Posterior vena cava (tissue), 2 donors: ENCODE measurements around the gene PTBP1. TPM values are rescaled to one million over a fixed set of nuclear protein-coding genes. Genes with fewer than 3 reads are reported as not detected.
"Not testable (repeated sequence)": the region's sequence is repeated elsewhere in the genome, so short reads cannot be mapped to it uniquely, and the experiment has no call there.

ENCODE experiments used
- DNase-seq: peaks from one replicate; pipeline ENCODE4 v3.0.0-alpha.2; 2020; ENCODE audit warnings: low spot score
- intact Hi-C, 2 donors: fragments of 100-400 bp; cut with DNase I; formaldehyde crosslinking; loops; one replicate each; pipeline versions ENCODE4 v1.14.1 to v1.14.2; 2022 to 2023
- total RNA-seq, 2 donors: library from RNA; stranded (reverse); fragmentation: NEBNext Ultra II Directional; extraction: Animal tissue kit (Norgen Biotek cat#: 25700); gene quantifications; one replicate each; pipeline ENCODE4 v1.2.1, GENCODE V29; 2021
- donor health status: DM: yes; HTN: yes; CAD: no.
- donor health status: DM: yes; HTN: yes; CAD: no.

The PTBP1 gene
- total RNA-seq, 2 donors from 2014 or later: 151 to 168 TPM

DNA sequence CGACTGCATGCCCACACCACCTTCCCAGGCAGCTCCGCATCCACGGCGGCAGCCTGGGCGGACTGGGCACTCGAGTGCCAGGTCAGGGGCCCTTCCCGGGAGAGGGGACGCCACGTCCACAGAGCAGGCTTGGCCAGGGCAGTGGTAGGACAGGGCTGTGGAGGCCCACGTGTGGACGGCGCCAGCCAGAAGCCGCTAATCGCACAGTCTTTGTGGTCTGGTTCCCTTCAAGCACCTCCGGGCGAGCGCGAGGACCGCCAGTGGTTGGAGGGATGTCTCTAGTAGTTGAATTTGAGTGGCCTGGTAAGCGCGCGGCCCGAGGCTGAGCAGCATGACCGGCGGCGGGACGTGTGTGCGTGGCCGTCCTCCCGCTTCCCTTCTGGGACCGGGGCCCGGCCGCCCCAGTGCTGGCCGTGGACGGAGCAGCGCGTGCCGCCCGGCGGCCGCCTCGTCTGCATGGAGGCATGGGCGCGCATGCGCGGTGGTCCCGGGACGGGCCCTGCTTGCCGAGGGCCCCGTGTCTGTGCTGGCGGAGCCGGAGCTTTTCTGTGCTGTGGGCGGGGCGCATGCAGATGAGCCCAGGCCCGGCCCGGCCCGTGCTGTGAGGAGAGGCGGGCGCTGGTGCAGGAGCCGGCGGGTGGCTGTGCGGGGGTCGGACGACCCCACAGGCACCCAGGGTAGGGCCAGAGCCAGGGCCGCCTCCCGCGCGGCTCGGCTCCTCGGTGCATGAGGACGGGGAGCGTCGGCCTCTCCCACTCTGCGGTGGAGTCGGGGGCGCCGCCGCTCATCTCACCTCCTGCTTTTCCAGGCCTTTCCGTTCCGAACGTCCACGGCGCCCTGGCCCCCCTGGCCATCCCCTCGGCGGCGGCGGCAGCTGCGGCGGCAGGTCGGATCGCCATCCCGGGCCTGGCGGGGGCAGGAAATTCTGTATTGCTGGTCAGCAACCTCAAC, 8.6 kb downstream of the PTBP1 start:
- intact Hi-C loops: no loop called here
- no peak for DNase-seq

DNA sequence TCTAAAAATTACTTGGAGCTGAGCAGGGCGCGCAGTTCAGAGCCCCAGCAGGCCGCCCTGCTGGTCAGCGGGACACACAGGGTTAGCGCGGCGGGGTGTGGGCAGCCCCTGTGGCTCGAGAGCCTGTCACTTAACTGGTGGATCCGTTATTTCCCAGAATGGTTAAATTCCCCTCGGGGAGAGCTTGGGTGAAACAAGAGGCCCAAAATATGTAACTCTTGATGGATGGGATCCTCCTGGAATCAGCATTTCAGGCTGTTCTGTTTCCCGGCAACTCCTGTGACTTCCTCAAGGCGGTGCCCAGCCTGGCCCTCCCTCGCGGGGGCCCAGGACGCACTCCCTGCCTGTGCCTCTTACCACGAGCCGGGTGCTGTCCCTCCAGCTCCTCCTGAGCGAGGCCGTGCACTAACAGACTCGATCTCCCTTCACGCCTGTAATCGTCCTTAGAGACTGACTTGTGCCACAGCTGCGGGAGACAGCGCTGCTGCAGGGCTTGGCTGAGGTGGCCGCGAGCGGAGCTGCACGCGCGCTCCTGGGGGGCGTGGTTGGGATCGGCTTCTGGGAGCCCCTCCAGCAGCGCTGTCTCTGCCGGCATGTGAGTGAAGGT, 9.7 kb downstream of the PTBP1 start:
- intact Hi-C loops: no loop called here
- no peak for DNase-seq

DNA sequence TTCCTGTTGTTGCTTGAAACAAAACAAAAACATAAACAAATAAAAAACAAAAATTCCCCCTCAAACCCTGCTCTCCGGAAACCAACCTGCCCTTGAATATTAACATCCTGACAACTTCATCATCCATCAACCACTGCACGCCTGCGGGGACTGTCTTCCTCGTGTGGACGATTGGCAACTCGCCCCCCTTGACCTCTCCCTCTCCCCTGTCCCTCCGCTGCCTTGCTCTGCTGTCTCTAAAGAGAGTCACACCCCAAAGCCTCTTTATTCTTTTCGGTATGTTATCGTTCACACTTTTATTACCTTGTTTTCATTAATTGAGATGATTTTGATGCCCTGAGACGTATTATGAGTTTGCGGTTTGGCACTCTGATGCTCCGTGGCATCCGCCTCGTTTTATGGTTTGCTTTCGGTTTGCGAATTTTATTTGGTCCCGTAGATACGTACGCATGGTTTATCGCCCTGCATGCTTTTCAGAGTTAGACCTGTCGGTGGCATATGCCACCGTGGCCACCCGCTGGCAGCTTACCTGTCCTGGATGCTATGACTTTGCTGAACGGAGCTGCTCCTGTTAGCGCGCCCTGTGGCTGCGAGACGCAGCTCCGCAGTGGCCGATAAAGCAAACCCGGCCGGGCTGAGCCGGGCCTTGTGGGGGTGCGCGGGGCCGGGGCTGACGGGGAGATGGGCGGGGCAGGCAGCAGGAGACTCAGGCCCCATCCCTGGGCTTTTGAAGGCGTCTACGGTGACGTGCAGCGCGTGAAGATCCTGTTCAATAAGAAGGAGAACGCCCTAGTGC, 10.6 kb downstream of the PTBP1 start:
- DNase-seq: no peak

DNA sequence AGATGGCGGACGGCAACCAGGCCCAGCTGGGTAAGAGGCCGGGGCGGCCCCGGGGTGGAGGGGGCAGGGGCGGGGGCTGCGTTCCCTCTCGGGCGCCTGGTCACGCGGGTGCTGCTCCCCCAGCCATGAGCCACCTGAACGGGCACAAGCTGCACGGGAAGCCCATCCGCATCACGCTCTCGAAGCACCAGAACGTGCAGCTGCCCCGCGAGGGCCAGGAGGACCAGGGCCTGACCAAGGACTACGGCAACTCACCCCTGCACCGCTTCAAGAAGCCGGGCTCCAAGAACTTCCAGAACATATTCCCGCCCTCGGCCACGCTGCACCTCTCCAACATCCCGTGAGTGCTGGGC, 11.1 kb downstream of the PTBP1 start:
- DNase-seq: no peak
- intact Hi-C loops: no loop called here

More for the DNA sequence above, 10.6 kb downstream of the PTBP1 start:
- intact Hi-C loops: no loop called here

DNA sequence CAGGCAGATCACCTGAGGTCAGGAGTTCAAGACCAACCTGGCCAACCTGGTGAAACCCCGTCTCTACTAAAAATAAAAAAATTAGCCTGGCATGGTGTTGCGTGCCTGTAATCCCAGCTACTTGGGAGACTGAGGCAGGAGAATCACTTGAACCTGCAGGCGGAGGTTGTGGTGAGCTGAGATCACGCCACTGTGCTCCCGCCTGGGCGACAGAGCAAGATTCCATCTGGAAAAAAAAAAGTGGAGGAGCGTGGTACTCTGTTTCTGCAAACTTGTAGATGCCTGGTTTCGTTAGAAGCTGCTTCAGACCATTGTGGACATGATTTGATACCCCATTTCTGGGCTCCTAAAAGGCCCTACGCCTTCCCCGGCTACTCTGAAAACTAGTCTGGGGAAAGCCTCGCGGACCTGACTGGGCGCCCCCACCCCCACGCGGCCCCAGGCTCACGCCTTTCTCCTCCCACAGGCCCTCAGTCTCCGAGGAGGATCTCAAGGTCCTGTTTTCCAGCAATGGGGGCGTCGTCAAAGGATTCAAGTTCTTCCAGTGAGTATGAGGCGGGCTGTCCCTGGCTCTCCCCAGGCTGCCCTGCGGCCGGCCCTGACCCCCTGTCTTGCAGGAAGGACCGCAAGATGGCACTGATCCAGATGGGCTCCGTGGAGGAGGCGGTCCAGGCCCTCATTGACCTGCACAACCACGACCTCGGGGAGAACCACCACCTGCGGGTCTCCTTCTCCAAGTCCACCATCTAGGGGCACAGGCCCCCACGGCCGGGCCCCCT, 13.0 kb downstream of the PTBP1 start:
- intact Hi-C loops: no loop called here
- DNase-seq: peak; percentile 80

DNA sequence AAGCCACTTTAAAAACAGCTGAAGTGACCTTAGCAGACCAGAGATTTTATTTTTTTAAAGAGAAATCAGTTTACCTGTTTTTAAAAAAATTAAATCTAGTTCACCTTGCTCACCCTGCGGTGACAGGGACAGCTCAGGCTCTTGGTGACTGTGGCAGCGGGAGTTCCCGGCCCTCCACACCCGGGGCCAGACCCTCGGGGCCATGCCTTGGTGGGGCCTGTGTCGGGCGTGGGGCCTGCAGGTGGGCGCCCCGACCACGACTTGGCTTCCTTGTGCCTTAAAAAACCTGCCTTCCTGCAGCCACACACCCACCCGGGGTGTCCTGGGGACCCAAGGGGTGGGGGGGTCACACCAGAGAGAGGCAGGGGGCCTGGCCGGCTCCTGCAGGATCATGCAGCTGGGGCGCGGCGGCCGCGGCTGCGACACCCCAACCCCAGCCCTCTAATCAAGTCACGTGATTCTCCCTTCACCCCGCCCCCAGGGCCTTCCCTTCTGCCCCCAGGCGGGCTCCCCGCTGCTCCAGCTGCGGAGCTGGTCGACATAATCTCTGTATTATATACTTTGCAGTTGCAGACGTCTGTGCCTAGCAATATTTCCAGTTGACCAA, 13.7 kb downstream of the PTBP1 start:
- intact Hi-C loops: no loop called here
- DNase-seq: peak; percentile 70

DNA sequence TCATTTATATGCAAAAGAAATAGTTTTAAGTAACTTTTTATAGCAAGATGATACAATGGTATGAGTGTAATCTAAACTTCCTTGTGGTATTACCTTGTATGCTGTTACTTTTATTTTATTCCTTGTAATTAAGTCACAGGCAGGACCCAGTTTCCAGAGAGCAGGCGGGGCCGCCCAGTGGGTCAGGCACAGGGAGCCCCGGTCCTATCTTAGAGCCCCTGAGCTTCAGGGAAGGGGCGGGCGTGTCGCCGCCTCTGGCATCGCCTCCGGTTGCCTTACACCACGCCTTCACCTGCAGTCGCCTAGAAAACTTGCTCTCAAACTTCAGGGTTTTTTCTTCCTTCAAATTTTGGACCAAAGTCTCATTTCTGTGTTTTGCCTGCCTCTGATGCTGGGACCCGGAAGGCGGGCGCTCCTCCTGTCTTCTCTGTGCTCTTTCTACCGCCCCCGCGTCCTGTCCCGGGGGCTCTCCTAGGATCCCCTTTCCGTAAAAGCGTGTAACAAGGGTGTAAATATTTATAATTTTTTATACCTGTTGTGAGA, 14.3 kb downstream of the PTBP1 start:
- DNase-seq: no peak
- intact Hi-C loops: no loop called here

DNA sequence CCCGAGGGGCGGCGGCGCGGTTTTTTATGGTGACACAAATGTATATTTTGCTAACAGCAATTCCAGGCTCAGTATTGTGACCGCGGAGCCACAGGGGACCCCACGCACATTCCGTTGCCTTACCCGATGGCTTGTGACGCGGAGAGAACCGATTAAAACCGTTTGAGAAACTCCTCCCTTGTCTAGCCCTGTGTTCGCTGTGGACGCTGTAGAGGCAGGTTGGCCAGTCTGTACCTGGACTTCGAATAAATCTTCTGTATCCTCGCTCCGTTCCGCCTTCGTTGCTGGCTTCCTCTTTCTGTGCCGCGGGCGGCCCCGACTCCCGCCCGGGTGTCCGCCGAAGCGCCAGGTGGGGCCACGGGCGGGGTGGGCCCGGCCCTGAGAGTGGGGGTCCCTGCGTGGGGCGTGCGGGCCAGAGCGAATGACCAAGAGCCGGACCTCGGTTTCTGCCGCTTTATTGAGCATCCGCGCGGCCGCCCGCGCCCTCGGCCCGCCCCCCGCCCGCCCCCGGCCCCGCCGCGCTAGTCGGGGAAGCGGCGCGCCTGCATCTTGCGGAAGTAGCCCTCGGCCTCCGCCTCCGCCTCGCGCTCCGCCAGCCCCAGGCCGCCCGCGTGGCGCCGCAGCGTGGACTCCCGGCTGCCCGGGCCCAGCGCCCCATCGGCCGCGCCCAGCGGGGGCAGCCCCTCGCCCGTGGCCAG, 14.9 kb downstream of the PTBP1 start:
- DNase-seq: no peak
- intact Hi-C loops: no loop called here

DNA sequence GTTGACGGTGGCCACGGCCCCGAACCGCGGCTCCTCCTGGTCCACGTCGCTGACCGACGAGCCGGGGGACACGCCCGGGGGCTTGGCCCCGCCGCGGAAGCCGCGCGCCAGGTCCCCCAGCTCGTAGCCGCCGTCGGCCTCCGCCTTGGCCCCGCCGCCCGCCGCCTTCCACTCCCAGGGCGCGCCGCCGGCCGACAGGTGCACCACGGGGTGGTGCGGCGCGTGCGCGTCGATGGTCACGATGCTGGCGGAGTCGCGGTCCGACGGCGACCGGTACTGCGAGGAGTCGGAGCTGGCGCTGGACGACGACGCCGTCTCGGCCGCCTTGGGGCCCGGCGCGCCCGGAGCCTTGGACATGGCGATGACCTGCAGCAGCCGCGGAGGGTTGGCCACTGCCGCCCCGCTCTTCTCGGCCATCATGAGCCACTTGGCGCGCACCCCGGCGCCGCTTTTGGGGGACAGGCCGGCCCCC, 15.5 kb downstream of the PTBP1 start:
- intact Hi-C loops: no loop called here
- DNase-seq: no peak

DNA sequence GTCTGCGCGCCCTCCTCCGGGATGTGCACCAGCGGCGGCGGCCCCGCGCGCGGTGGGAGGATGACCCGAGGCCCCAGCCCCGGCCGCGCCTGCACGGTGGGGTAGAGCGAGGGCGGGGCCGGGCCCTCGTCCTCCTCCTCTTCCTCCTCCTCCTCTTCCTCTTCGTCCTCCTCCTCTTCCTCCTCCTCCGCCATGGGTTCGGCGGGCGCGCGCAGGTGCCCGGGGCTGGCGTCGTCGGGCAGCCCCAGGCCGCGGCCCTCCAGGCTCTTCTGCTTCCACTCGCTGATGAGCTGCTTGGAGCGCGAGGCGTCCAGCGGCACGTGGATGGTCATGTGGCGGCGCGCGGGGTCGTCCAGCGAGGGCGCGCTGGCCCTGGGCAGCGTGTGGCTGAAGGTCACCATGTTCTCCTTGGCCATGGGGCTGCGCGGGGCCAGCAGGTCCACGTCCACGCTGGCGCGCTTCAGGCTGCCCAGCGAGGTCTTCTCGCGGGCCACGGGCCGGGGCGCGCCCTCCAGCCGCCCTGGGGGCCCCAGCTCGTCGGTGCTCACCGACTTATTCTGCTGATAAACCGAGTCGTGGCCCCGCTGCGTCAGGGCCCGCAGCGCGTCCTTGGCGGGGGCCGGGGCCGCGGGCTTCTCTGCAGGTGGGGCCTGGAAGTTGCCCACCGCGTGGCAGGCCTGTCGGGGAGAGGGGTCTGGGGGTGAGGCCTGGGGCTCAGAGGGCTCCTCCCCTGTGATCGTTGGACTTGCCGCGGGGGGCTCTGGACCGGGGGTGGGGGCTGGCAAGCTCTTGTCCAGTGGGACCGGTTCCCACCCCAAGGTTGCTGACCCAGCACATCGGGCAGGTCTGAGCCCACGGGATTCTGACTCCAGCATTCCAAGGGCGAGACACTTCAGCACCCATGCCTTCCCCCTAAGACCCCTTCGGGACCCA, 16.2 kb downstream of the PTBP1 start:
- no peak for DNase-seq
- intact Hi-C loops: no loop called here

DNA sequence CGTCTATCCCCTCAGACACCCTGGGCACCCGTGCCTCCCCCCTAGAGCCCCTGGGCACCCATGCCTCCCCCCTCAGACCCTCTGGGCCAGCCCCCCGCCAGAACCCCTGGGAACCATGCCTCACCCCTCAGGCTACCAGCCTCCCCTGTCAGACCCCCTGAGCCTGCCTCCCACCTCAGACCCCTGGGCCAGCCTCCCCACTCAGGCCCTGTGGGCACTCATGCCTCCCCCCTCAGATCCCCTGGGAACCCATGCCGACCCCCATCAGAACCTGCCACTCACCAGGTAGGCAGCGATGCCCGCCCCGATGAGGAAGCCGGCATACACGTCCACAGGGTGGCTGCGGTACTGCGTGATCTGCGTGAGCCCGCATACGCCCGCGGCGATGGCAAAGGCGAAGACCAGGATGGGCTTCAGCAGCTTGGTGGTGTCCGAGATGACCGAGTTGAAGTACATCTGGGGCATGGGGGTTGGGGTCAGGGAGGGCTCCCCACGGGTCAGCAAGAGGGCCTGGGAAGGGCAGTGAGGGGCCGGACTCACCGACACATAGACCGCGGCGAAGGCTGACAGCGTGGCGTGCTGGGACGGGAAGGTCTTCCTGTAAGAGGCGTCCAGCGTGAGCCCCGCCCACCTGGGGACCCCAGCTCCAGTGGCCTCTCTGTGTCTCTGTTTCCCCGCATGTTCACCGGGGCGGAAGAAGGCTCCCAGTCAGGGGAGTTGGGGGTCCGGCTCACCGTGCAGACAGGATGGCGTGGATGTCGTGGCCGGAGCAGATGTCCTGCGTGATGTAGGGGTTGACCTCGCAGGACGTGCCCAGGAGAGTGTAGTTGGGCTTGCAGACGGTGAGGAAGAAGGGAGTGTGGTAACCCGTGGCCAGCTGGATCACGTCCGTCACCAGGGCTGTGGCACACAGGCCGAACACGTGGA, 17.2 kb downstream of the PTBP1 start:
- intact Hi-C loops: no loop called here
- DNase-seq: no peak

DNA sequence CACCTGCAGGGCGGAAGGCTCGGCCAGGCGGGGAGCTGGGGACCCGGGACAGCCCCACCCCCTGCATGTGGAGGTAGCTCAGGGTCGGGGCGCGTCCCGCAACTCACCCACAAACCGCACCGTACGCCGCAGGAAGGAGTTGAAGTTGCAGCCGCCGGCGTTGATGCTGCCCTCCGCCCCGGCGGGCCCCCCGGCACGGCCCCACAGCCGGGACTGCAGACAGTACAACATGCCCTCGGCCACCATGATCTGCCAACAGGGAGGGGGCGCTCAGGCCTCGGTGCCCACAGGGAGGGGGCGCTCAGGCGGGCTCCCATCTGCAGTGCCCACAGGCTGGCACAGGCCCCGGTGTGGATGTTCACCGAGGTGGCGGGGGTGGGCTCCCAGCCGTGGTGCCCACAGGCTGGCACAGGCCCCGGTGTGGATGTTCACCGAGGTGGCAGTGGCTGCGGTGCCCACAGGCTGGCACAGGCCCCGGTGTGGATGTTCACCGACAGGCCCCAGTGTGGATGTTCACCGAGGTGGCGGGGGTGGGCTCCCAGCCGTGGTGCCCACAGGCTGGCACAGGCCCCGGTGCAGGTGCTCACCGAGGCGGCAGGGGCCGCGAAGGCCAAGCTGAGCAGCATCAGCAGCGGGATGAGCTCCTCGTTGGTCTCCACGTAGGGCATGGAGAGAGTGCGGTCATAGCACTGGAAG, 18.0 kb downstream of the PTBP1 start:
- intact Hi-C loops: no loop called here

DNA sequence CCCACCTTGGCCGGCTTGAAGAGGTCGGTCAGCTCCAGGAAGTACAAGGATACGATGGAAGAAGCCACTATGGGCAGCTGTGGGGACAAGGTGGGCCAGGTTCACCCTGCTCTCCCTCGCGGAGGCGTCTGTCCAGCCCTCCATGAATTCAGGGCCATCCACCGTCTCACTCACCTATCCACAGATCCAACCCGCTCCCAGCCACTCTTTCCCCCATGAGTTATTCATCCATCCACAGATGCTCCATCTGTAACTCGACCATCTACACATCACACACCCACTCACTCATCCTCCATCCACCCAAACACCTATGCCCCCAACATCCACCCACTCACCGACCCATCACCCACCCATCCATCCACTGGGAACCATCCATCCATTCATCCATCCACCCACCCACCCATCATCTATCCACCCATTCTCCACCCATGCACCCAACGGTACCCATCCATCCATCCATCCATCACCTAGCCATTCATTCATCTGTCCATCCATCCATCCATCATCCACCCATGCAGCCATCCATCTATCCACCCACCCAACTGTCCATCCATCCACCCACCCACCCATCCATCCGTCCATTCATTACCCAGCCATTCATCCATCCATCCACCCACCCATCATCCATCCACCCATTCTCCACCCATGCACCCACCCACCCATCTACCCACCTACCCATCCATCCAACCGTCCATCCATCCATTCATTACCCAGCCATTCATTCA, 18.7 kb downstream of the PTBP1 start:
- no peak for DNase-seq
- intact Hi-C loops: no loop called here

More for the DNA sequence above, 18.0 kb downstream of the PTBP1 start:
- DNase-seq: no peak

DNA sequence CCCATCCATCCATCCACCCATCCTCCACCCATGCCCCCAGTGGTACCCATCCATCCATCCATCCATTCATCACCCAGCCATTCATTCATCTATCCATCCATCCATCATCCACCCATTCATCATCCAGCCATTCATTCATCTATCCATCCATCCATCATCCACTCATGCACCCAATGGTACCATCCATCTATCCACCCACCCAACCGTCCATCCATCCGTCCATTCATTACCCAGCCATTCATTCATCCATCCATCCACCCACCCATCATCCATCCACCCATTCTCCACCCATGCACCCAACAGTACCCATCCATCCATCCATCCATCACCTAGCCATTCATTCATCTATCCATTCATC, 19.2 kb downstream of the PTBP1 start:
- intact Hi-C loops: no loop called here
- DNase-seq: no peak

DNA sequence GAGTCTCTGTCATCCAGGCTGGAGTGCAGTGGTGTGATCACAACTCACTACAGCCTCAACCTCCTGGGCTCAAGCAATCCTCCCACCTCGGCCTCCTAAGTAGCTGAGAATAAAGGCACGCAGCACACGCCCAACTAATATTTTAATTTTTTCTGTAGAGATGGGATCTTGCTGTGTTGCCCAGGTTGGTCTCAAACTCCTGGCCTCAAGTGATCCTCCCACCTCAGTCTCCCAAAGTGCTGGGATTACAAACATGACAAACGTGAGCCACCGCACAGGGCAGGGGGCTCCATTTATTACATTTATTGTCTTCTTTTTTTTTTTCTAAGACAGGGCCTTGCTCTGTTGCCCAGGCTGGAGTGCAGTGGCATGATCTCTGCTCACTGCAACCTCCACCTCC, 23.0 kb downstream of the PTBP1 start:
- peak; percentile 32 for DNase-seq
- intact Hi-C loops: not testable (repeated sequence)
